HEK293 (cell line): ENCODE measurements around the gene KLRD1.
A peak's percentile ranks its signal among the peaks of the same experiment; 100 is the strongest.
"Not testable (repeated sequence)": the region's sequence is repeated elsewhere in the genome, so short reads cannot be mapped to it uniquely, and the experiment has no call there.

Experiments used
- CTCF ChIA-PET: fragments of 350-600 bp; formaldehyde crosslinking; extraction: SDS; loops from one replicate; lab custom pipeline; 2021; ENCODE audit warnings: antibody characterized with exemption; lab: Yijun Ruan, JAX
- POLR2A ChIA-PET: fragments of 300-600 bp; formaldehyde crosslinking; extraction: SDS; loops from one replicate; lab custom pipeline; 2020; ENCODE audit warnings: antibody characterized with exemption, inconsistent platforms; lab: Yijun Ruan, JAX
- H3K27ac ChIP-seq: fragments of 200-500 bp; sonication (Bioruptor generic); 2 replicates; pipeline ENCODE4 v1.5.1; 2014; ENCODE audit warnings: low read depth, low read length, control low read depth, inconsistent platforms; ENCODE audit errors: extremely low read depth
- H3K36me3 ChIP-seq, 2 experiments: fragments of 200-500 bp in 1 of 2; sonication (Bioruptor generic) in 1 of 2; 1 replicate in 1 of 2; 2 replicates in 1 of 2; pipeline ENCODE4 v1.5.1; 2014 to 2017; ENCODE audit warnings: inconsistent platforms in 2 of 2, low read length in 2 of 2; ENCODE audit not compliant: control insufficient read depth in 2 of 2, insufficient read depth in 1 of 2
- H3K4me1 ChIP-seq: fragments of 200-500 bp; sonication (Bioruptor generic); 2 replicates; pipeline ENCODE4 v1.5.1; 2014; ENCODE audit warnings: mild to moderate bottlenecking, low read length, inconsistent platforms; ENCODE audit not compliant: control insufficient read depth, insufficient read depth
- H3K4me3 ChIP-seq: 2 replicates; pipeline ENCODE4 v1.5.1; 2011; ENCODE audit warnings: low read depth, mild to moderate bottlenecking, control low read depth, low read length, moderate library complexity
- H3K9me3 ChIP-seq: fragments of 200-500 bp; sonication (Bioruptor generic); 2 replicates; pipeline ENCODE4 v1.5.1; 2014; ENCODE audit warnings: low read depth, low read length, inconsistent platforms; ENCODE audit not compliant: control insufficient read depth, insufficient read depth
- ATF2 ChIP-seq: fragments of 450-650 bp; formaldehyde crosslinking; IDR thresholded peaks from 2 replicates; pipeline ENCODE4 v1.5.1; 2016; ENCODE audit warnings: missing biosample characterization, missing genetic modification characterization, low read depth
- CTCF ChIP-seq: fragments of 450-650 bp; formaldehyde crosslinking; IDR thresholded peaks from 2 replicates; pipeline ENCODE4 v1.5.1; 2016; ENCODE audit warnings: missing biosample characterization, missing genetic modification characterization
- GLIS1 ChIP-seq: fragments of 450-650 bp; formaldehyde crosslinking; IDR thresholded peaks from 2 replicates; pipeline ENCODE4 v1.5.1; 2016; ENCODE audit warnings: missing biosample characterization, missing genetic modification characterization
- GLIS2 ChIP-seq: fragments of 450-650 bp; formaldehyde crosslinking; IDR thresholded peaks from 2 replicates; pipeline ENCODE4 v1.5.1; 2016; ENCODE audit warnings: missing biosample characterization, missing genetic modification characterization
- MZF1 ChIP-seq: fragments of 450-650 bp; formaldehyde crosslinking; IDR thresholded peaks from 2 replicates; pipeline ENCODE4 v1.5.1; 2017; ENCODE audit warnings: missing biosample characterization, missing genetic modification characterization, borderline replicate concordance
- PRDM1 ChIP-seq: fragments of 450-650 bp; formaldehyde crosslinking; IDR thresholded peaks from 2 replicates; pipeline ENCODE4; 2016; ENCODE audit warnings: missing biosample characterization, missing genetic modification characterization
- SP3 ChIP-seq: fragments of 450-650 bp; formaldehyde crosslinking; IDR thresholded peaks from 2 replicates; pipeline ENCODE4 v1.5.1; 2016; ENCODE audit warnings: missing biosample characterization, missing genetic modification characterization
- WT1 ChIP-seq: fragments of 450-650 bp; formaldehyde crosslinking; IDR thresholded peaks from 2 replicates; pipeline ENCODE4 v1.5.1; 2016; ENCODE audit warnings: missing biosample characterization, missing genetic modification characterization
- ZBTB20 ChIP-seq: fragments of 450-650 bp; formaldehyde crosslinking; IDR thresholded peaks from 2 replicates; pipeline ENCODE4 v1.5.1; 2016; ENCODE audit warnings: missing biosample characterization, missing genetic modification characterization
- ZBTB21 ChIP-seq: fragments of 450-650 bp; formaldehyde crosslinking; IDR thresholded peaks from 2 replicates; pipeline ENCODE4 v1.5.1; 2017; ENCODE audit warnings: missing biosample characterization, missing genetic modification characterization
- ZFHX2 ChIP-seq: fragments of 450-650 bp; formaldehyde crosslinking; conservative IDR thresholded peaks from 2 replicates; pipeline ENCODE4 v1.5.1; 2016; ENCODE audit warnings: missing biosample characterization, missing genetic modification characterization
- ZFP3 ChIP-seq: fragments of 450-650 bp; formaldehyde crosslinking; IDR thresholded peaks from 2 replicates; pipeline ENCODE4 v1.5.1; 2016; ENCODE audit warnings: low read depth, missing biosample characterization, missing genetic modification characterization
- ZNF112 ChIP-seq: fragments of 450-650 bp; formaldehyde crosslinking; IDR thresholded peaks from 2 replicates; pipeline ENCODE4 v1.5.0; 2017; ENCODE audit warnings: missing biosample characterization, missing genetic modification characterization
- ZNF133 ChIP-seq: fragments of 450-650 bp; formaldehyde crosslinking; IDR thresholded peaks from 2 replicates; pipeline ENCODE4 v1.5.1; 2016; ENCODE audit warnings: missing biosample characterization, missing genetic modification characterization
- ZNF146 ChIP-seq: fragments of 450-650 bp; formaldehyde crosslinking; IDR thresholded peaks from 2 replicates; pipeline ENCODE4 v1.5.1; 2016; ENCODE audit warnings: missing biosample characterization, missing genetic modification characterization
- ZNF169 ChIP-seq: fragments of 450-650 bp; formaldehyde crosslinking; IDR thresholded peaks from 2 replicates; pipeline ENCODE4 v1.5.1; 2016; ENCODE audit warnings: missing biosample characterization, missing genetic modification characterization
- ZNF2 ChIP-seq: fragments of 450-650 bp; formaldehyde crosslinking; IDR thresholded peaks from 2 replicates; pipeline ENCODE4 v1.5.1; 2016; ENCODE audit warnings: missing biosample characterization, missing genetic modification characterization
- ZNF354C ChIP-seq: fragments of 450-650 bp; formaldehyde crosslinking; IDR thresholded peaks from 2 replicates; pipeline ENCODE4 v1.5.1; 2016; ENCODE audit warnings: missing biosample characterization, missing genetic modification characterization, low read depth, borderline replicate concordance
- ZNF394 ChIP-seq: fragments of 450-650 bp; formaldehyde crosslinking; IDR thresholded peaks from 2 replicates; pipeline ENCODE4 v1.5.1; 2016; ENCODE audit warnings: missing biosample characterization, missing genetic modification characterization, mild to moderate bottlenecking, moderate library complexity, borderline replicate concordance
- ZNF404 ChIP-seq: fragments of 450-650 bp; formaldehyde crosslinking; IDR thresholded peaks from 2 replicates; pipeline ENCODE4 v1.5.1; 2017; ENCODE audit warnings: missing biosample characterization, missing genetic modification characterization
- ZNF548 ChIP-seq: fragments of 450-650 bp; formaldehyde crosslinking; IDR thresholded peaks from 2 replicates; pipeline ENCODE4 v1.5.1; 2016; ENCODE audit warnings: missing biosample characterization, missing genetic modification characterization
- ZNF654 ChIP-seq: fragments of 450-650 bp; formaldehyde crosslinking; IDR thresholded peaks from 2 replicates; pipeline ENCODE4 v1.5.1; 2016; ENCODE audit warnings: low read depth, missing biosample characterization, missing genetic modification characterization
- ZNF777 ChIP-seq: fragments of 450-650 bp; formaldehyde crosslinking; IDR thresholded peaks from 2 replicates; pipeline ENCODE4 v1.5.1; 2017; ENCODE audit warnings: missing biosample characterization, missing genetic modification characterization, borderline replicate concordance
- ZXDB ChIP-seq: fragments of 450-650 bp; formaldehyde crosslinking; IDR thresholded peaks from 2 replicates; pipeline ENCODE4 v1.5.1; 2016; ENCODE audit warnings: missing biosample characterization, missing genetic modification characterization

KLRD1 gene

GRCh38 chr12:10341892-10342509 lies 34.3 kb downstream of the KLRD1 start:
- POLR2A ChIA-PET, result interaction anchor here (0.7 kb wide), 1 partner anchor 209 kb away, joined by 8 read pairs; no protein-coding TSS in a partner anchor
- TF ChIP-seq ZNF404 (no peak), ZNF394 (no peak), ZXDB (tag by site-specific recombination) (no peak)
- Histone ChIP-seq H3K9me3 (no peaks in the 10 kb centered on the region), H3K27ac (no peak overlapping the region), H3K4me3 (no peak overlapping the region), H3K36me3 (no peaks in the 10 kb centered on the region), H3K4me1 (no peaks in the 10 kb centered on the region)
- CTCF ChIA-PET, result interaction anchor here (0.6 to 0.7 kb wide), 2 partner anchors 163 to 231 kb away, joined by 3 read pairs; no protein-coding TSS in a partner anchor

- CTCF ChIA-PET, H3K9me3 ChIP-seq, H3K27ac ChIP-seq, POLR2A ChIA-PET, H3K4me1 ChIP-seq, H3K36me3 ChIP-seq, H3K4me3 ChIP-seq: not testable (repeated sequence)
- peak; percentile 52; the same call in 1 of the 2 replicates for TF ChIP-seq ZNF146 (tag by site-specific recombination)
These were observed 43.8 kb downstream of the KLRD1 start for GRCh38 chr12:10351457-10351856.

GRCh38 chr12:10354071-10354470 lies 46.4 kb downstream of the KLRD1 start:
- Histone ChIP-seq H3K9me3 (no peaks in the 10 kb centered on the region), H3K4me3 (no peak overlapping the region), H3K36me3 (no peaks in the 10 kb centered on the region), H3K4me1 (peaks cover 2% of the 10 kb centered on the region; the same call in 1 of the 2 replicates), H3K27ac (no peak overlapping the region)
- POLR2A ChIA-PET, result no interaction called here
- no peak for TF ChIP-seq ZNF169 (tag by site-specific recombination)
- TF ChIP-seq ATF2 (tag by site-specific recombination), result no peak
- TF ChIP-seq ZFHX2, result no peak
- TF ChIP-seq ZNF548 (tag by site-specific recombination), result no peak
- no peak for TF ChIP-seq PRDM1 (tag by site-specific recombination)
- no peak for TF ChIP-seq GLIS2 (tag by site-specific recombination)
- no peak for TF ChIP-seq ZNF2 (tag by site-specific recombination)
- TF ChIP-seq ZFP3 (tag by site-specific recombination), result no peak
- TF ChIP-seq CTCF (tag by site-specific recombination), result no peak
- no peak for TF ChIP-seq ZNF654 (tag by site-specific recombination)
- no peak for TF ChIP-seq ZBTB20 (tag by site-specific recombination)
- no peak for TF ChIP-seq ZNF354C
- TF ChIP-seq ZNF777 (tag by site-specific recombination), result no peak
- no peak for TF ChIP-seq MZF1
- TF ChIP-seq ZNF112 (tag by site-specific recombination), result no peak
- no peak for TF ChIP-seq WT1 (tag by site-specific recombination)
- no peak for TF ChIP-seq GLIS1
- no peak for TF ChIP-seq SP3 (tag by site-specific recombination)
- TF ChIP-seq ZNF133 (tag by site-specific recombination), result no peak
- no peak for TF ChIP-seq ZBTB21 (tag by site-specific recombination)
- CTCF ChIA-PET, result no interaction called here
